ENCODE data around the gene RBM28. TPM values are rescaled to one million over a fixed set of nuclear protein-coding genes. Genes with fewer than 3 reads are reported as not detected.

Gene RBM28
- total and polyA plus RNA-seq, 8 donors, result 21.5 to 63.2 (median 56.9) TPM

GRCh38 chr7:128356546-128357216 lies 13.0 kb upstream of the RBM28 start:
- Histone ChIP-seq H3K4me1 (peaks cover 0 to 42% of the 10 kb centered on the region in 2 donors), H3K27me3 (peaks cover 19 to 70% of the 10 kb centered on the region in 2 donors), H3K9me3 (no peaks in the 10 kb centered on the region), H3K36me3 (no peaks in the 10 kb centered on the region), H3K27ac (no peak overlapping the region), H3K4me3 (no peak overlapping the region)
- intact Hi-C loops (cut with DNase I), result no loop called here
- no peak for ATAC-seq
- TF ChIP-seq CTCF (IDR thresholded peaks at IDR 0.05), result no peak
- DNase-seq, result no peak

DNA sequence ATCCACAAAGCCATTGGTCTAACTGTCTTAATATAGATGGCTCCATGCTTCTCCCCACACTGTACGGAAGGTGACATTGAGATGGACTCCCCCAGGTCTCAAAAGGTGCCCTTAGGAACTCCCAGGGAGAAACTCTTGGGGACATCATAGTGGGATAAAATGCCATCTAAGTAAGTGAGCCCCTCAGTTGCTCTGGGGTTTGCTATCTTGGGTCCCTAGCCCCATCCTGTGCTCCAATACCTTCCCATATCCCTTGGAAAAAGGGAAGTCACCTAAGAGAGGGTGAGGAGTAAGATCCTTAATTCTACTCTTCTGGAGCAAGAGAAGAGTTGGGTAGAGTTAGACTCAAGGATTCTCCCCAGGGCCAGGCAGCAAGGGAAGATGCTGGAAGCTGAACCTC lies 9.9 kb upstream of the RBM28 start:
- ATAC-seq, result no peak

GRCh38 chr7:128353189-128353588 lies 9.5 kb upstream of the RBM28 start:
- Histone ChIP-seq H3K27me3 (peaks cover 26 to 64% of the 10 kb centered on the region in 2 donors), H3K4me3 (no peak overlapping the region), H3K36me3 (no peaks in the 10 kb centered on the region), H3K27ac (no peak overlapping the region), H3K9me3 (no peaks in the 10 kb centered on the region), H3K4me1 (peaks cover 0 to 19% of the 10 kb centered on the region in 2 donors)
- intact Hi-C loops (cut with DNase I), result loop anchor here in 1 of 2 donors (5.0 kb wide), 1 partner anchor 34 kb away; no protein-coding TSS in a partner anchor
- DNase-seq, result no peak
- TF ChIP-seq CTCF (IDR thresholded peaks at IDR 0.05), result no peak
- ATAC-seq, result no peak

More for the DNA sequence above, 9.9 kb upstream of the RBM28 start:
- no peak for DNase-seq
- peaks cover 0 to 23% of the 10 kb centered on the region in 2 donors for H3K4me1 ChIP-seq
- no peak for TF ChIP-seq CTCF (IDR thresholded peaks at IDR 0.05)
- peaks cover 26 to 68% of the 10 kb centered on the region in 2 donors for H3K27me3 ChIP-seq
- intact Hi-C loops (cut with DNase I), result loop anchor here in 1 of 2 donors (5.0 kb wide), 1 partner anchor 34 kb away; no protein-coding TSS in a partner anchor
- H3K9me3 ChIP-seq, result no peaks in the 10 kb centered on the region
- H3K4me3 ChIP-seq, result no peak overlapping the region
- H3K27ac ChIP-seq, result no peak overlapping the region
- H3K36me3 ChIP-seq, result no peaks in the 10 kb centered on the region

DNA sequence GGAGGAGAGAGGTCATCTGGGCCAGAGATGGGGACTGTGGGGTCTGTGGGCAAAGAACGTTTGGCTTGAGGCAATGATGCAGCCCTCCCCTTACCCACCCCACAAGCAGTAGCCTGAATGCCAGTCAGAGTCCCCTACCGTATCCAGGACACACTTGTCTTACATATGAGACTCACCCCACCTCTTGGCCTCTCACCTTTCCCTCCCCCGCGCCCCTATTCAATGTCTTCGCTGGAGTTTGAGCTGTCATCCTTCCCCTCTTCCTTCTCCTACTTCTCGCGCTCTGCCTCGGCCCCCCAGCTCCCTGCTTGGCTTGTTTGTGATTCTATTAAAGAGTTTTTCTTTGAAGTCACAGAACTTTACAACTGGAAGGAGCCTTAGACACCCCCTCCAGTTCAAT lies 8.9 kb upstream of the RBM28 start:
- no peak for ATAC-seq
- intact Hi-C loops (cut with DNase I), result loop anchor here in 1 of 2 donors (5.0 kb wide), 1 partner anchor 35 kb away; no protein-coding TSS in a partner anchor
- peaks cover 0 to 17% of the 10 kb centered on the region in 2 donors for H3K4me1 ChIP-seq
- no peak overlapping the region for H3K4me3 ChIP-seq
- TF ChIP-seq CTCF (IDR thresholded peaks at IDR 0.05), result no peak
- no peak for DNase-seq
- peaks cover 26 to 64% of the 10 kb centered on the region in 2 donors for H3K27me3 ChIP-seq
- no peaks in the 10 kb centered on the region for H3K9me3 ChIP-seq
- no peak overlapping the region for H3K27ac ChIP-seq
- no peaks in the 10 kb centered on the region for H3K36me3 ChIP-seq

DNA sequence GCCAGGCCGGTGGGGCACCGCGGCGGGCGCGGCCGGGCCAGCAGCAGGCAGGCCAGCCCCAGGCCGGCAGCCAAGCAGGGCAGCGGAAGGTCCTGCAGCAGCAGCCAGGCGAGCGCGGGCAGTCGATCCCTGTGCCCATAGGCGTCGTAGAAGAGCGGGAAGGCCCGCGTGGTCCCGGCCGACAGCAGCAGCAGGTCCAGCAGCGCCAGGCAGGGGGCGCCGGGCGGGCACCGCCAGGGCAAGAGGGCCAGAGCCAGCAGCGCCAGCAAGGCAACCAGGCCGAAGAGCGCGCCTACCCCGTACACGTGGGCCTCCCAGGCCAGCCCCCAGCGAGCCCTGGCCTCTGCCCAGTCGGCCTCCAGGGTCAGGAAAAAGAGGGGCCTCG lies 8.4 kb upstream of the RBM28 start:
- Histone ChIP-seq H3K27ac (no peak overlapping the region), H3K9me3 (no peaks in the 10 kb centered on the region), H3K4me3 (no peak overlapping the region), H3K27me3 (peaks cover 26 to 64% of the 10 kb centered on the region in 2 donors), H3K36me3 (no peaks in the 10 kb centered on the region), H3K4me1 (peaks cover 0 to 17% of the 10 kb centered on the region in 2 donors)
- peak in 3 of 4 donors; percentile 44 to 89 (median 55) for DNase-seq
- ATAC-seq, result peak; percentile 84
- peak; percentile 31 to 57 for TF ChIP-seq CTCF (IDR thresholded peaks at IDR 0.05)
- intact Hi-C loops (cut with DNase I), result loop anchor here in 1 of 2 donors (5.0 kb wide), 1 partner anchor 35 kb away; no protein-coding TSS in a partner anchor
